ENCODE results near the gene STEAP4.

STEAP4 gene

DNA sequence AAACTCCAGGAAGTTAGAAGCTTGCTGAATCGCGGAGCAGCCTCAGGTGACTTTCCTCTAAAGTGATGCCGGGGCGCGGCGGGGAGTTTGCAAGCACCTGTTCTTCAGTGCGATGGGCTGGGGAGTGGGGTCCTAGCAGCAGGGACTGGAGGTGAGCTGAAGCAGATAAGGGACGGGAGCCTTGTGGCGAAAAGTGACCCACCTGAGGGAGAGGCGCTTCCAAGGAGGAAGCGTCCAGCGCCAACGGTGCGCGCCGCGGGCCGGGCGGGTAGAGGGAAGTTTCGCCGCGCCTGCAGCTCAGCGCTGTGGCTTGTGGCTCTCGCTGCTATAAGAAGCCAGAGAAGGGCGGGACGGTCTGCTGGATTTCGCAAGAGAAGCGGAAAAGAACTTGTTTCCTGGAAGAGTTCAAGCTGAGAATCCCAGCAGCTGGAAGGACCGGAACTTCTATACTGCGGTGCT is at the start of gene STEAP4:
Gene STEAP4 (minus strand): TSS at position 305 of the 459 bp plus-strand sequence. CDS start 22,625 bp downstream, outside the sequence.
- peak; percentile 50 for DNase-seq

DNA sequence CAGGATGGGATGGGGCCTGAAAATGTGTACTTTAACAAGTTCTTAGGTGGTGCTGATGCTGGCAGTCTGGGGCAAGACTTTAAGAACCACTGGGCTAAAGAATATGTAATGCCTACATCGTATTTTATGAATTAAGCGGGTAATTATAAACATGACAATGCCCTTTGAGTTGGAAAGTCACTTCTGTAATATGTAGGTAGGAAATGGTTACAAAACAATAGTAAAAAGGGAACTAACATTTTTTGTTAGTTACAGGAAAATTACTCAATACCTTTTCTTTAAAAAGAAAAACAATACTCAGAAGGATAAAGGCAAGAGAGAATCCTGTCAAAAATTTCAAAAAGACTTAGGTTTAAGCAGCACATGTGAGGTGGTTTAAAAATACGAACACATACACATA is 48.3 kb upstream of the STEAP4 start:
- DNase-seq, result no peak

DNA sequence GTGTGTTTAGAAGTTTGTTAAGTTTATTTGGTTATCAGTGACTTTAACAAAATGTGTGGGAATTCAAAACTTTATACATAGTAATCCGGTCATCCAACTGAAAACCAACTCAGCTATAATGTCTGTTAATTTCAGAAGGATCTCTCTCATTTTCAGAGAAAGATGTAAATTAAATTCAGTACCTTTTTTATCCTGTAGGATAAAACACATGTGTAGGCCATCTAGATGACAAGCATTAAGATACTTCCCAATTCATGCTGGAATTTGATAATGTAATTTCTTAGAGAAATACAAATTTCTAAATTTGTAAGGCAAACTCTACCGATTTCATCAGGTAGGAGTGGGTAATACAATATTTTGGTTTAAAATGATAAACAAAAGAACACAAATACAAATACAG is 43.4 kb upstream of the STEAP4 start:
- no peak for DNase-seq

DNA sequence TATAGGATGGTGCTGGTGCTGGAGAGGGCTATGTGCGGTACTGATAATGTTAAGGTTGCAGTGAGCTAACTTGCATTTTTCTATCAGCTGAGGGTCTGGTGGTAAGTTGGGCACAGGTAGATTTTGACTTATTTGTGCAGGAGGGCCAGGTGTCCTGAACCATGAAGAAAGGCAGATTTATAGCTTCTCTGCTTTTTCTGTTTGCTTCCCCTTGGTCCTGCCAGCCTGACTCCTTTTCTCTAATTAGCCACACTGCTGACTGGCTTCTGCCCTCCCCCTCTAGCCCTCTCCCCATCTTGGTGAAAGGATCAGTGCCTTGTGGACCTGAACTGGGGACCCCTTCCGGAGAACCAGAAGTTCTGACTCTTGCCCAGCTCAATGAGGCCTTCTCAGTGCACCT is 40.8 kb upstream of the STEAP4 start:
- DNase-seq, result no peak

DNA sequence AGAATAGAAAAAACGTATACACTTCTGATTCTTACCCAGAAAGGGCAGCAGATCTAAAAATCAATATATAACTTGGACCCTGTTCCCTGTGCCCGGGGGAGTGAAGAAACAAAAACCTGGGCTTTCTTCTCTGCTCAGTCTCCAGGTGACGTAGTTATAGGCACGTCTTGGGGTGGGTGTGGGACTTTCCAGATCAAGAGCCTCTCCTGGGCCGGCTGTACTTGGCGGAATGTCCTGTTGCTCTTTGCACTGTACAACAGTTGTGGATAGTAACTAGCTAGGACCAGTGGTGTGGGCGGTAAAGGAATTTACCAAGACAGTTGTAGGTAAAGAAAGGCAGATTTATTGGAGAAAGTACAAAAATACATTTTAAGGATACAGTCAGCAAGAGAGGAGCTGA is 40.4 kb upstream of the STEAP4 start:
- DNase-seq, result no peak

DNA sequence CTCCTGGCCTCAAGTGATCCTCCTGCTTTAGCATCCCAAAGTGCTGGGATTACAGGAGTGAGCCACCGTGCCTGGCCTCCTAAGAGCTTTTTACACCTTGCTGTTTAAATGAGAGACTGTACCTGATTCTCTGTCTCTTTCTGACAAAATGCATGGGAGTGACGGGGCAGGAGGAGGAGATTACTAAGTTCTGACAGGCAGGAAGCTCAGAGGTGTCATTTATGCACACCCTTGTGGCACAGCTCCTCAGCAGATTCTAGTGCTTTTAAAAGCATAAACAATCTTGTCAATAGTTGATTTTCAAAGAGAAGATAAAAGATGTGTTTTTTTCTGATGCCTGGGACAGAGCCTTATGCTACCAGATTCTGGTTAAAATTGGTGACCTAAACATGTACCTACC is 39.7 kb upstream of the STEAP4 start:
- no peak for DNase-seq

DNA sequence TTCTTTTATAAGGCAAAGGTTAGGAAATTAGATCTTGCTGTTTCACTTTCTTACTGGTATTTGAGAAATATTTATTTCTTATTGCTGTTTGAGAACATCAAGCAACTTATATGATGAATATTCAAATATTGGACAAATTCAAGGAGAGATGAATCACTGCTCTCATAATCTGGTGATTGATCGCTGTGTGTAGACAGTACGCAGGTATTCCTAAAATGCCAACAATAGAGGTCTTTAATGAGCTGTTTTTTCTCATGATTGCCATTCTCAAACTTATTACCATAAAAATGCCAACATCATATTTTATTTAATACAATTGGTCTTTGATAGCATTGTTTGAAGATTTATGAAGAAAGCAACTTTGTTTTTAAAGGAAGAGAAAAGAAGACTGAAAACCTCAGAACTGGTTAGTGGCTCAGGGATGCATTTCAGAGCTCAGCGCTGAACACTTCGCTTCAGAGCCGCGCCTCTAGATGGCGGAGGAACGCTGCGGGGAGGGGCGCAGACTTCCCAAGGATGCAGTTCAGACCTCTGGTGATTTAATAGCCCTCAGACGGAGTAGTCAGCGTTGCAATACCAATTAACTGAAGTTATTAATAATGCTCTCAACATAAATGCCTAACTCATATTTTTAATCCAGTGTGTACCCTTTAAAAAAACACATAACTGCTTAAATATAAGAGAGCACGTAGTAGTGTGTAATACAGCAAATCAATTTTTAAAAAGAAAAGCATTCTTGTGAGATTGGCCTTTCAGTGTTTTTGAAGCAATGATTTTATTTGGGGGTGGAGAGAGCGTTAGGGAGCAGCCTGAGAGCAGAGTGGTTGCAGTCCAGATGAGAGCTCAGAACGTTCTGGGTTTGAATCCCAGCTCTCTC is 38.5 kb upstream of the STEAP4 start:
- no peak for DNase-seq

DNA sequence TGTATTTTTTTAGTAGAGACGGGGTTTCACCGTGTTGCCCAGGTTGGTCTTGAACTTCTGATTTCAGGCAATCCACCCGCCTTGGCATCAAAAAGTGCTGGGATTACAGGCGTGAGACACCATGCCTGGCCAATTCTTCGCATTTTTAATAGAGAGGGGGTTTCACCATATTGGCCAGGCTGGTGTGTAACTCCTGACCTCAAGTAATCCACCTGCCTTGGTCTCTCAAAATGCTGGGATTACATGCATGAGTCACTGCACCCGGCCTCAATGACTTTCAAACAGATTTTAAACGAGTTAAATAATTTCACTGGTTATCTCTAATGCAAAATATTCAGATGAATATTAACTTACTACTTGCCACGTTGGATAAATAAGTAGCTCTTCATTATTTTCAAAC is 37.6 kb upstream of the STEAP4 start:
- DNase-seq, result no peak

DNA sequence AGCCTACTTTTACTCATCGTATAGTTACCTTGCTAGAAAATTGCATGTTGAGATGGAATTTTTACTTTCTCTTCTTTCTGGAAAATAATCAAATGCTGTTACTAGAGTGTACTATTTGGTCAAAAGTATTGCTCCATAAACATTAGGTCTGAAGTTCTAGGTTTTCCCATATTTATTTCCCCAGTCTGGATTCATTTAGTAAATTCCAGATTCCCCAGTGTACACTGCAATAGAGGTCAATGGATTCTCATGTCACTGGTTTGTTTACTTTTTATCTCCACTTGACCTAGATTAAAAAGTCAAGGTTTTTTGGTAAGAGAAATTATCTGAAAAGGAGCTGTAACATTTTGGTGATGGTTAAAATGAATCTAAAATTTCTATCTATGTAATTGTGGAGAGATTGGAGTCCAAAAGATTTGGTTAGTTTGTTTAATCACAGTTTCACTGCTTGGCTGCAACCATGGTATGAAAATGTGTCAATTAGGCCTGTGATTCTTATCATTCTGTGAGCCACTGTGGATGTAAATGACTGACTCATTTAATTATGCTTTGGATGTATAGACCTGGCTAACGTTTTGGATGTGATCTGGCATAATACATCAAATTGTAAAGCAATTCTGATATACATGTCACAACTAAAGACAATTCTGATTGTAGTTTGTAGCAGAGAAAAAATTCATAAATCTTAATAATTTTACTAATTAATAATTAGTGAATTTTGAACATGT is 32.7 kb upstream of the STEAP4 start:
- no peak for DNase-seq

DNA sequence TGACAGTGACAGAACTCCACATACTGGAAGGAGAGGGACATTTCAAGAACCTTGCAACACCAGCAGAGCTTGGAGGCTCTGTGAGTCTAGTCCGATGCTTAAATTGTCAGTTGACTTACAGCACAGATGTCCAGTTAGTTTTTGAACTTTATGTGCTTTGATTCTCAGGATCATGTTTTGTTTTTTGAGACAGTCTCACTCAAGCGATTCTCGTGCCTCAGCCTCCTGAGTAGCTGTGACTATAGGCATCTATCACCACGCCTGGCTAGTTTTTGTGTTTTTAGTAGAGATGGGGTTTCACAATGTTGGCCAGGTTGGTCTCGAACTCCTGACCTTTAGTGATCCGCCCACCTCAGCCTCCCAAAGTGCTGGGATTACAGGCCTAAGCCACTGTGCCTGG is 31.8 kb upstream of the STEAP4 start:
- no peak for DNase-seq

DNA sequence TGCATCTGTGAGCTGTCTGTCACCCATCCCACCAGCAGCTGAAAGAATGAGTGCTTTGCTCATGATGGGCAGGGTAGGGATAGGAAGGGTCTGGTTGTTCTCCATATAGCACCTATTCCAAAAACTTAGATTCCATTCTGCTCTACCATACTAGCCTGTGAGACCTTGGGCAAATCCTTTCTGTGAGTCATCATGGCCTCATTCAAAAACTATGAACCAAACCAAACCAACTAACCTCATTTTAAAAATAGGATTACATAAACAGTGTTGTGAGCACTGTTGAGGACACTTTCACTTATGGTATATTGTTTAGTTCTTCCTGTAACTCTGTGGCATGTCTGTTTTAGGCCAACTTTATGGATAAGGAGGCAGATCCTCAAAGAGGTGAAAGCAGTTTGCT is 30.9 kb upstream of the STEAP4 start:
- DNase-seq, result no peak

DNA sequence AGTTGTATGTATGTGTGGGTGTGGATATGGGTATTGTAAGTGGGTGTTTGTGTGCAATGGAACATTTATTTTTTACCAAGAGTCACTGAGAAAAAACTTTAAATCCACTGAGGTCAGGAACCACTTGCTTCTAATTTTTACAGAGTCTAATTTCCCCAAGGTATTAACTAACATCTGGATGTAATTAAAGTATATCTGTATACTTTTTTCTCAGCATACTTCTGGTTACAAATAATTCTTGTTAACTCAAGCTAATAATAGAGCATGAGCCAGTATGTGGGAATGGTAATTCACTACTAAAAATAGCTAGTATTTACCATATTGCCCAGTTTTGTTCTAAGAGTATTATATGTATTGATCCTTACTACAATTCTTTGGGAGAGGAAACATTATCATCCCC is 24.6 kb upstream of the STEAP4 start:
- DNase-seq, result no peak

DNA sequence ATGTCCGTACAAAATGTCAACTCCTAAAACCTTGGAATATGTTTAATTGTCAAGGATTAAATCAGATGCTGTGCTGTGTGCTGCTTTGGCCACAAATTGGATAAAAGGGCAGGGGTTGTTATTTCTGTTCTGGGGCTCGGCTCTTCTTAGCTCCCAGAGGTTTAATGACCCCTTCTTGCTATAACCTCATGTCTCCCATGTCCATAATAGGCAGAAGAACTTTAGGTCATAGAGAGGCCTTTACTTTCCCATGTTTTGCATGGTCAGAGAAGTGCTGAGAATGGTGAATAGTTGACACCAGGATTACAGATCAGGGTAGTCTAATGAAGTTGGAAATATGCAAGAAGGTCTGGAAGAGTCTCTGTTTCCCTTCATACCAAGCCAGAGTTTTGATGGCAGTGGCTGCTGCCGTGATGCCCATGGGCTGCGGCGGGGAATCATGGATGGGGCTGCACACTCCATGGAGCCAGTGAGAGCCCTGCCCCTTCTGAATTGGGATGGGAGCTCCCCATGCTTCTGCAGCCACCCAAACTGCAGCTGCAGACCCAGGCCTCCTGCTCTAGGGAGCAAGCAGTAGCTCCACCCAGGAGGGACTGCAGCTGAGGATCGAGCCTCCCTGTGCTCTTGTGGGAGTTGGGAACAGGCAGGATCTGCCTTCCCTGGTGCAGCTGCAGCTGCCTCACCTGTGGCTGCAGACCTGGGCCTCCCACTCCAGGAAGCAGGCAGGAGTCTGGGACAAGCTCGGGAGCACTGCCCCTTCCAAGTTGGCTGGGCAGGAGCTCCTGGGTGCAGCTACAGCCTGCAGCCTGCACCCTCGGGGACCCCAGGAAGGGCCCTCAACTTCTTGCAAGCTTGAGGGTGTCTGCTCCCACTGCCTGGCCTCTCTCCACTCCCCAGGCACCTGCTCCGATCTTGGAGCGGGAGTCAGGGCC is 23.1 kb upstream of the STEAP4 start:
- DNase-seq, result no peak

DNA sequence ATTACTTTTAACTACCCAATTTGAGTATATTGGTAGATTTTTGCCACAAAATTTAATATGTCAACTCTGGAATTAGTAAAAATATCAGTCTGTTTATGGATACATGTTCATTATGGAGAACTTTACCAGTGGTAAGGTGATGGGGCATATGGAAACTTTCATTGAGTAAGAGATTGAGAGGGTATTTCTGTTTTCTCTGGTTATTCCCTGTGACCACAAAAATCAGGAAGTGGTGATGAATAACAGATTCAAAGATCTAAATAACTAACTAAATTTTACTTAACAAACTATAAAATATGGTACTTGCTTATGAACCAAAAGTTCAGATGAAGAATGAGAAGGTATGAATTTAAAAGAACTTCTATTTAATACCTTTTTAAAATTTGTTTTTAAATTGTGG is 22.1 kb upstream of the STEAP4 start:
- DNase-seq, result no peak

DNA sequence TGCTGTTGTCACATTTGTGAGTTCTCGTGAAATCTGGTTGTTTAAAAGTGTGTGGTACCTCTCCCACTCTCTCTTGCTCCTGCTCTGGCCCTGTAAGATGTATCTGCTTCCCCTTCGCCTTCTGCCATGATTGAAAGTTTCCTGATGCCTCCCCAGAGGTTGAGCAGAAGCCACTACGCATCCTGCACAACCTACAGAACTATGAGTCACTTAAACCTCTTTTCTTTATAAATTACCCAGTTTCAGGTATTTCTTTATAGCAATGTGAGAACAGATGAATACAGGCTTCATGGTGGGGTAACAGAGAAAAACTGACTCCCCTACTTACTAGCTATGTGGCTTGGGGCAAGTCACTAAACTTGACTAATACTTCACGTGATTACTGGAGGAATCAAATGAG is 18.0 kb upstream of the STEAP4 start:
- no peak for DNase-seq

DNA sequence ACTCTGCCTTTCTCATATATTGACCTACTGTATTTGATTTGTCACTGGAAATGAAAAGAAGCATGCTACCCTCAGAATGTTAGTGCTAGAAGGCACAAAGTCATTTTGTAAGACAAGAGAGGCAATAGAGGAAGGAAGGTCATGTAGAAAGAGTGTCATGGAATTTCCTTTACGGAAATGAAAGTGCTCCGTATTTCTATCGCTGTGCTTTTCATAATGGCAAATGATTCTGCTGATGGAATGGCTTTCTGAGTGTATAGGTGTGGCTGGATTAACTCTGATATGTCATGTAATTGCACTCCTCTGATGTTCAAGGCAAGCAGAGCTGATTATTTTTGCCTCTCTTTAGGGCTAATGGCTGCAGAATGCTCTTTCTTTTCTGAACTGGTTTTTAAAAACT is 15.5 kb upstream of the STEAP4 start:
- DNase-seq, result no peak

DNA sequence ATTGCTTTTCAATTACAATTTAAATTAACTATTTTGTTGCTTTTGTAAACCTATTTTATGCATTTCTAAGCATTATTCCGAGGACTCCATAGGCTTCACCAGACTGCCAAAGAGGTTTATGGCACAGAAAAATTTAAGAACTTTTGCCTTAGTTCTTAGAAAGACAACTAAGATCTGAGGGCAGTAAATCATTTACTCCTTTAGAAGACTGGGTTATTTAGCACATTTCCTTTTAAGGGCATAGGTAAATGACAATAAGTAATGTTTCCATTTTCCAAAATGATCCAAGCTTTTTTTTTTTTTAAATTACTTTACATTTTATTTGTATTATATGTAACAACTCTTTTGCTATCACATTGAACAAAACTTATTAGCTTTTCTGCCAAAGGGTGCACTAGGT is 15.0 kb upstream of the STEAP4 start:
- no peak for DNase-seq

DNA sequence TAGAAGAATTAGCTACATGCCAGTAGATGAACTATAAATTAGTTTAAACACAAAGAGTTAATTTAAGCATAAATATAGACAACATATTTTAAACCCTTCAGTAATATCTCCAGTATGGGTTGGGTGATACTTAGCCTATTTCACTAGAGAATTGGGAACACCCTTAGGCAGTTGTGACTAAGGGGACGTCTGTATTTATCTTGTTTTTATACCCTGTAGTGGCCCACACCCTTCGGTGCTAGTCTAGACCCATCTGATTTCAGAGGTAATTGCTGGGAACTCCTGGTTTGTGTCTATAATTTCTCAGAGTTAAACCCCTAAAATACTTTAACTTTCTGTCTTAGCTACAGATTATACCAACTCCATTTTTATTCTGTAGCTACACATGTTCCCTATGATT is 11.5 kb upstream of the STEAP4 start:
- no peak for DNase-seq

DNA sequence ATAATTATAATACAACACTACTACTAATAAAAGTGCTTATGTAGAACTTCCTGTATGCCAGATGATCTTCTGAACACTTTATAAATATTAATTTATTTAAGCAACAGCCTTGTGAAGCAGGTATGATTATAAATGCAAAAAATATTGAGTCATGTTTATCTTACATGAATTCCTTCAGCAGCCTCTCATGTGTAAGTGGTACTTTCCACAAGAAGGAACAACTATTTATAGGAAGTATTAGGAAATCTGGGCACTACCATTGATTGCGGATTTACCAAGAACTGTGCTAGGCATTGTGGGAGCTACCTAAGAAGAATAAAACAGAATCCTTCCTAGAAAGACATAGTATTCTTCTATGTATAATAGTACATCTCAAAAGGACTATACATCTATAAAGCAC is 10.7 kb upstream of the STEAP4 start:
- no peak for DNase-seq

DNA sequence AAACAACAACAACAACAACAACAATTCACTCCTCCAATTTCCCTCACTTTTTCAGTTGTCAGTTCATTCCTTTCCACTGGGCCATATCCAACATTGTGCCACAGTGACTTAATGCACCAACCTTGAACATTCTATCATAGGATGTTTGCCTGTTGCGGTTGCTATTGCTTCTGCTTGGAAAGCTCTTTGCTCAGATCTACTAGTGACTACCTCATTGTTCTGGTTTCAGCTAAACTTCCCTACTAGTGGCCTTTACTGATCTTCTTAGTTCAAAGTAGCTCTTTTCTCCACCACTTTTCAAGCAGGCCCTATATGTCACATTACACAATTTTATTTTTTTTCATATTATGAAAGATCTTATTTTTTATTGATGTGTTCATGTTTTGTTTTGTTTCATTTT is 9.8 kb upstream of the STEAP4 start:
- DNase-seq, result no peak

DNA sequence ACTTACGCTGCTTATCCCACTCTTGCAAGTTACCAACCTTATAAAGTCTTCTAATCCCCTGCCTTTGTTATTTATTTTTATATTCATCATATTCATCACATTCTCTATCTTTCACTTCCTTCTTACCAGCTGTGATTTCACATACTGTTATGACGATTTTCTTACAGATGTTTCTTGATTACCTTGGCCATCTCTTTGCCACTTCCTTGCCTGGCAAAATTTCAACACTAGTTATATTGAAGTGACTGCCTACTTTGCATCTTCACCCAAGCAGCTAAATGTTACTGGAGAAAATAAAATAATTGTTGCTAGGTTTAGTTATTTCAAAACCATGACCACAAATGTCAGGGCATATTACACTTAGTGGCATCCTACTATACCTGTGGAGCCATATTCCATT is 8.8 kb upstream of the STEAP4 start:
- DNase-seq, result no peak

DNA sequence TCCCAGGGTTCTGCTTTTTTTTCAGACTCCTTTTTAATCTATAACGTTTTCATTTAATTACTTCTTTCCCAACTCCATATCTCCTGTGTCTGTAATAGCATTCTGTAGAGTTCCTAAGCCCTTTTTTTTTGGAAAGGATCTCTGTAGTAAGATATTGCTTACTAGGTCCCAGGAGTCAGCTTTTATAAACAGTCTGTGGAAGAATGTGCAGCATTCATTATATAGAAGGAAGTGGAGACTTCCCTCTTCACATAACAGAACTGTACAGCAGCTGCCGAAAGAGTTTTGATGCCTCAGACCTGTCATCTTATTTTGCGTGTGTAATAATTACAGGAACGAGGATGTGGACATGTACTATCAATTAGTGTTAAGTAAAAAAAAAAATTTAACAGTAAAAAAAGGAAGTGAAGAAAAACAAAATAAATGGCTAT is 7.4 kb upstream of the STEAP4 start:
- no peak for DNase-seq

DNA sequence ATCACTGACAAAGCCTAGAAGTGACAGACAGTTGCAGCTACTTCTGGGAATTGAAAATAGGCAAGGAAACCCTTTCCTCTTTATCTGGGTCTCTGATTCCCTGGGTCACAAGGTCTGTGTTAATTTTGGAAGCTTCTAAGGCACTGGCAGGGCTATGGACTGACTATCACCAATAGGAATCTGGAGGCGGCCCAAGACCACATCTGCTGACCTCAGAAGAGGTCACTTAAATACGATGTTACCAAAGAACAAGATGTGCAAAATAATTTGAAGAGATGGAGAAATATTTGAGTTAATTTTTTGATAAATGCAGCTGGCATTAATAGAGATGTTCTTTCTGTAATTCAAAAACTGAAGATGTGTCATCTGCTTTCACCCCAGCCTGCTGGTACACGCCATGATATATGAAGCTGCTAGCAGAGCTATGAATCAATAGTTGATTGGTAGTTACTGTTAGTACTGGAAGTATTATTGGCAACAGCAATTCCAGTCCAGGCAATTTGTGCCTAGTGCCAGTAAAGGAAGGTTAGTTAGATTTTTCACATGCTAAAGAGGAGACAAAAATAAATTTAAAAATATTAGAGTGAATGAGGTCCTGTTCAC is 5.5 kb upstream of the STEAP4 start:
- DNase-seq, result no peak
